Neural cell (in vitro differentiated cells): ENCODE results near the gene SMARCA4. TPM values are rescaled to one million over a fixed set of nuclear protein-coding genes. Genes with fewer than 3 reads are reported as not detected.

Source experiments
- H2AFZ ChIP-seq: fragments of 200-600, 300-800 bp; sonication (generic), shearing (Covaris generic); 2 replicates; pipeline ENCODE4 v1.6.0; 2014; ENCODE audit warnings: low read depth, mild to moderate bottlenecking, antibody characterized with exemption, low read length, moderate library complexity
- H3F3A ChIP-seq: fragments of 200-600 bp; shearing (Covaris generic); 2 replicates; pipeline ENCODE4 v1.6.1; 2016; ENCODE audit warnings: mild to moderate bottlenecking, moderate library complexity, mixed read lengths, antibody characterized with exemption, low read length; ENCODE audit not compliant: insufficient read depth, poor library complexity, severe bottlenecking
- H3K27ac ChIP-seq: fragments of 200-600, 300-800 bp; sonication (generic), shearing (Covaris generic); 2 replicates; pipeline ENCODE4 v1.5.1; 2014; ENCODE audit warnings: mild to moderate bottlenecking, low read length, moderate library complexity
- H3K27me3 ChIP-seq: fragments of 300-800, 200-600 bp; sonication (generic), shearing (Covaris generic); 2 replicates; pipeline ENCODE4 v1.6.0; 2014; ENCODE audit warnings: mild to moderate bottlenecking, low read depth, low read length, moderate library complexity; ENCODE audit not compliant: insufficient read depth
- H3K36me3 ChIP-seq: fragments of 300-800, 200-600 bp; sonication (generic), shearing (Covaris generic); 2 replicates; pipeline ENCODE4 v1.5.1; 2014; ENCODE audit warnings: mild to moderate bottlenecking, antibody characterized with exemption, low read length, moderate library complexity; ENCODE audit not compliant: insufficient read depth
- H3K4me2 ChIP-seq: fragments of 300-800, 200-600 bp; sonication (generic), shearing (Covaris generic); 2 replicates; pipeline ENCODE4 v1.6.0; 2014; ENCODE audit warnings: mild to moderate bottlenecking, low read length
- H3K4me3 ChIP-seq: fragments of 300-800, 200-600 bp; sonication (generic), shearing (Covaris generic); 2 replicates; pipeline ENCODE4 v1.5.1; 2014; ENCODE audit warnings: mild to moderate bottlenecking, low read length, moderate library complexity
- H3K79me2 ChIP-seq: fragments of 200-600 bp; shearing (Covaris generic); replicated peaks from 2 replicates; pipeline ENCODE4 v1.6.0; 2014; ENCODE audit warnings: mild to moderate bottlenecking, low read length, moderate library complexity; ENCODE audit not compliant: insufficient read depth
- H3K9ac ChIP-seq: fragments of 300-800, 200-600 bp; sonication (generic), shearing (Covaris generic); 2 replicates; pipeline ENCODE4 v1.6.1; 2016; ENCODE audit warnings: mild to moderate bottlenecking, low read length, mixed read lengths
- H3K9me2 ChIP-seq: fragments of 200-600 bp; shearing (Covaris generic); 2 replicates; pipeline ENCODE4 v1.6.1; 2016; ENCODE audit warnings: mild to moderate bottlenecking, low read length, mixed read lengths; ENCODE audit not compliant: insufficient read depth
- H3K9me3 ChIP-seq: fragments of 200-600, 300-800 bp; sonication (generic), shearing (Covaris generic); 2 replicates; pipeline ENCODE4 v1.6.1; 2016; ENCODE audit warnings: mild to moderate bottlenecking, mixed run types, low read length, moderate library complexity, mixed read lengths
- H4K20me1 ChIP-seq: fragments of 200-600 bp; shearing (Covaris generic); 2 replicates; pipeline ENCODE4 v1.6.1; 2016; ENCODE audit warnings: mild to moderate bottlenecking, mixed run types; ENCODE audit not compliant: insufficient read depth
- CTCF ChIP-seq: fragments of 450-650 bp; IDR thresholded peaks from 2 replicates; pipeline ENCODE4 v1.5.1; 2014; ENCODE audit warnings: antibody characterized with exemption, mild to moderate bottlenecking, moderate library complexity; ENCODE audit not compliant: poor library complexity, severe bottlenecking
- EP300 ChIP-seq: fragments of 450-650 bp; conservative IDR thresholded peaks from 2 replicates; pipeline ENCODE4 v1.6.1; 2014; ENCODE audit warnings: antibody characterized with exemption, mild to moderate bottlenecking, moderate library complexity; ENCODE audit not compliant: poor library complexity, severe bottlenecking
- EZH2 ChIP-seq: fragments of 200-600, 300-800 bp; shearing (Covaris generic), sonication (generic); IDR thresholded peaks from 2 replicates; pipeline ENCODE4 v1.6.1; 2014; ENCODE audit warnings: antibody characterized with exemption, low read length, borderline replicate concordance, mild to moderate bottlenecking; ENCODE audit not compliant: insufficient read depth, poor library complexity, severe bottlenecking
- MXI1 ChIP-seq: fragments of 450-650 bp; conservative IDR thresholded peaks from 2 replicates; pipeline ENCODE4 v1.6.1; 2014; ENCODE audit warnings: antibody characterized with exemption, mild to moderate bottlenecking; ENCODE audit not compliant: poor library complexity, severe bottlenecking
- POLR2AphosphoS5 ChIP-seq: IDR thresholded peaks from 2 replicates; pipeline ENCODE4 v1.6.1; 2012
- RAD21 ChIP-seq: fragments of 450-650 bp; conservative IDR thresholded peaks from 2 replicates; pipeline ENCODE4 v1.6.1; 2014; ENCODE audit warnings: antibody characterized with exemption, mild to moderate bottlenecking, moderate library complexity
- REST ChIP-seq: IDR thresholded peaks from 2 replicates; pipeline ENCODE4 v1.6.1; 2012; ENCODE audit warnings: borderline replicate concordance
- SMC3 ChIP-seq: fragments of 450-650 bp; conservative IDR thresholded peaks from 2 replicates; pipeline ENCODE4 v1.6.1; 2014; ENCODE audit warnings: antibody characterized with exemption, mild to moderate bottlenecking, moderate library complexity; ENCODE audit not compliant: poor library complexity
- TAF1 ChIP-seq: IDR thresholded peaks from 2 replicates; pipeline ENCODE4 v1.6.1; 2012; ENCODE audit warnings: low read depth
- polyA plus RNA-seq: library from polyadenylated mRNA; depleted of rRNA; stranded (reverse); fragments of >200 nt; gene quantifications from 2 replicates; pipeline ENCODE4 v1.2.3, GENCODE V29; 2014

SMARCA4 gene
- polyA plus RNA-seq, 1 donor from 2014 or later: 97.3 TPM

GRCh38 chr19:11054200-11054599, 93.4 kb downstream of the SMARCA4 start:
- Histone ChIP-seq H3K9ac (no peak overlapping the region), H4K20me1 (no peaks in the 10 kb centered on the region), H3K27ac (no peak overlapping the region), H3K4me2 (no peak overlapping the region), H3K27me3 (no peaks in the 10 kb centered on the region), H3K79me2 (no peaks in the 10 kb centered on the region), H3K9me3 (no peaks in the 10 kb centered on the region), H3K4me3 (no peak overlapping the region), H3F3A (no peaks in the 10 kb centered on the region), H3K36me3 (no peaks in the 10 kb centered on the region), H2AFZ (no peak overlapping the region), H3K9me2 (no peaks in the 10 kb centered on the region)
- no peak for TF ChIP-seq RAD21
- TF ChIP-seq POLR2AphosphoS5: no peak
- no peak for TF ChIP-seq REST
- TF ChIP-seq EZH2: no peak
- TF ChIP-seq MXI1: no peak
- no peak for TF ChIP-seq EP300
- no peak for TF ChIP-seq TAF1
- TF ChIP-seq CTCF: no peak
- no peak for TF ChIP-seq SMC3

- no peak overlapping the region for H3K4me2 ChIP-seq
- H3K79me2 ChIP-seq: no peaks in the 10 kb centered on the region
- H3K9ac ChIP-seq: no peak overlapping the region
- no peak overlapping the region for H3K4me3 ChIP-seq
- H3K36me3 ChIP-seq: no peaks in the 10 kb centered on the region
- no peaks in the 10 kb centered on the region for H4K20me1 ChIP-seq
- no peaks in the 10 kb centered on the region for H3K9me3 ChIP-seq
- no peaks in the 10 kb centered on the region for H3K27me3 ChIP-seq
- no peaks in the 10 kb centered on the region for H3F3A ChIP-seq
- no peak overlapping the region for H3K27ac ChIP-seq
- TF ChIP-seq TAF1 (no peak), MXI1 (no peak), REST (no peak), RAD21 (no peak)
- no peaks in the 10 kb centered on the region for H3K9me2 ChIP-seq
- no peak overlapping the region for H2AFZ ChIP-seq
Observed at GRCh38 chr19:11054628-11055027, 93.8 kb downstream of the SMARCA4 start.
